ENCODE measurements around the gene LYVE1.
"Not testable (repeated sequence)": the region's sequence is repeated elsewhere in the genome, so short reads cannot be mapped to it uniquely, and the experiment has no call there.

The LYVE1 gene

GRCh38 chr11:10568486-10568941 is at the start of gene LYVE1:
Gene LYVE1 (minus strand): TSS chr11:10568665. CDS start chr11:10568532, 133 bp downstream.
- no peak for DNase-seq (ENCODE audit: low spot score)

- no peak for DNase-seq (ENCODE audit: low spot score)
Measured at GRCh38 chr11:10617551-10617950, 49.1 kb upstream of the LYVE1 start.

- no peak for DNase-seq (ENCODE audit: low spot score)
Measured at GRCh38 chr11:10611979-10612862, 43.8 kb upstream of the LYVE1 start.

- DNase-seq (ENCODE audit: low spot score): no peak
Measured at GRCh38 chr11:10609636-10610035, 41.2 kb upstream of the LYVE1 start.

GRCh38 chr11:10608584-10608983 is 40.1 kb upstream of the LYVE1 start:
- DNase-seq (ENCODE audit: low spot score): no peak

GRCh38 chr11:10607462-10608132 is 39.1 kb upstream of the LYVE1 start:
- no peak for DNase-seq (ENCODE audit: low spot score)

- no peak for DNase-seq (ENCODE audit: low spot score)
Measured at GRCh38 chr11:10606536-10607208, 38.2 kb upstream of the LYVE1 start.

GRCh38 chr11:10605941-10606381 is 37.5 kb upstream of the LYVE1 start:
- DNase-seq (ENCODE audit: low spot score): no peak

- DNase-seq (ENCODE audit: low spot score): no peak
Measured at GRCh38 chr11:10604798-10605197, 36.3 kb upstream of the LYVE1 start.

- no peak for DNase-seq (ENCODE audit: low spot score)
Measured at GRCh38 chr11:10604340-10604748, 35.9 kb upstream of the LYVE1 start.

- no peak for DNase-seq (ENCODE audit: low spot score)
Measured at GRCh38 chr11:10603721-10604297, 35.3 kb upstream of the LYVE1 start.

GRCh38 chr11:10602945-10603344 is 34.5 kb upstream of the LYVE1 start:
- DNase-seq (ENCODE audit: low spot score): no peak

- DNase-seq (ENCODE audit: low spot score): no peak
Measured at GRCh38 chr11:10602366-10602765, 33.9 kb upstream of the LYVE1 start.

GRCh38 chr11:10601837-10602236 is 33.4 kb upstream of the LYVE1 start:
- no peak for DNase-seq (ENCODE audit: low spot score)

- no peak for DNase-seq (ENCODE audit: low spot score)
Measured at GRCh38 chr11:10600570-10601248, 32.2 kb upstream of the LYVE1 start.

- DNase-seq (ENCODE audit: low spot score): no peak
Measured at GRCh38 chr11:10599388-10600175, 31.1 kb upstream of the LYVE1 start.

GRCh38 chr11:10598816-10599215 is 30.4 kb upstream of the LYVE1 start:
- DNase-seq (ENCODE audit: low spot score): no peak

GRCh38 chr11:10597877-10598351 is 29.4 kb upstream of the LYVE1 start:
- DNase-seq (ENCODE audit: low spot score): no peak

- not testable (repeated sequence) for DNase-seq (ENCODE audit: low spot score)
Measured at GRCh38 chr11:10595840-10596239, 27.4 kb upstream of the LYVE1 start.

GRCh38 chr11:10594407-10594806 is 25.9 kb upstream of the LYVE1 start:
- DNase-seq (ENCODE audit: low spot score): no peak

- DNase-seq (ENCODE audit: low spot score): no peak
Measured at GRCh38 chr11:10592331-10592730, 23.9 kb upstream of the LYVE1 start.

All from left forelimb (tissue), 1 donor.